Trophoblast cell (in vitro differentiated cells and primary cell): ENCODE measurements around the gene DNAH5.
"Not testable (repeated sequence)": the region's sequence is repeated elsewhere in the genome, so short reads cannot be mapped to it uniquely, and the experiment has no call there.

Experiments
- DNase-seq, 2 donors: peaks; one replicate each; pipeline ENCODE4 v3.0.0-alpha.2; 2016
- H2AFZ ChIP-seq: 2 replicates; pipeline ENCODE4 v1.6.1; 2013; ENCODE audit warnings: low read length, moderate library complexity, mild to moderate bottlenecking; ENCODE audit not compliant: insufficient read depth, poor library complexity
- H2AK5ac ChIP-seq: 2 replicates; pipeline ENCODE4 v1.6.1; 2013; ENCODE audit warnings: mild to moderate bottlenecking, low read length
- H2BK120ac ChIP-seq: 2 replicates; pipeline ENCODE4 v1.6.1; 2013; ENCODE audit warnings: low read length, mild to moderate bottlenecking, moderate library complexity; ENCODE audit not compliant: insufficient read depth, poor library complexity
- H2BK12ac ChIP-seq: 2 replicates; pipeline ENCODE4 v1.6.1; 2013; ENCODE audit warnings: mild to moderate bottlenecking, low read length, moderate library complexity
- H2BK5ac ChIP-seq: 2 replicates; pipeline ENCODE4 v1.6.1; 2013; ENCODE audit warnings: low read length, low read depth, moderate library complexity, mild to moderate bottlenecking; ENCODE audit not compliant: poor library complexity
- H3K14ac ChIP-seq: 2 replicates; pipeline ENCODE4 v1.6.1; 2013; ENCODE audit warnings: mild to moderate bottlenecking, low read length
- H3K18ac ChIP-seq: 2 replicates; pipeline ENCODE4 v1.6.1; 2013; ENCODE audit warnings: mild to moderate bottlenecking, low read length
- H3K23ac ChIP-seq: 2 replicates; pipeline ENCODE4 v1.6.1; 2013; ENCODE audit warnings: low read length
- H3K27ac ChIP-seq: 2 replicates; pipeline ENCODE4 v1.5.1; 2013; ENCODE audit warnings: low read depth, mild to moderate bottlenecking, inconsistent platforms, low read length, moderate library complexity
- H3K27me3 ChIP-seq: 2 replicates; pipeline ENCODE4 v1.6.1; 2013; ENCODE audit warnings: inconsistent platforms, mild to moderate bottlenecking, low read length, moderate library complexity; ENCODE audit not compliant: insufficient read depth
- H3K36me3 ChIP-seq, 2 experiments: 1 replicate in 1 of 2; 2 replicates in 1 of 2; pipeline ENCODE4 v1.6.1; 2013; ENCODE audit warnings: low read length in 2 of 2, mild to moderate bottlenecking in 2 of 2, moderate library complexity in 1 of 2; ENCODE audit not compliant: insufficient read depth in 2 of 2, control insufficient read depth in 1 of 2
- H3K4ac ChIP-seq: 2 replicates; pipeline ENCODE4 v1.6.1; 2013; ENCODE audit warnings: low read depth, mild to moderate bottlenecking, low read length, moderate library complexity
- H3K4me1 ChIP-seq, 2 experiments: 1 replicate in 1 of 2; 2 replicates in 1 of 2; pipeline ENCODE4 v1.6.1; 2013; ENCODE audit warnings: low read length in 2 of 2, mild to moderate bottlenecking in 2 of 2, moderate library complexity in 1 of 2; ENCODE audit not compliant: insufficient read depth in 2 of 2, control insufficient read depth in 1 of 2
- H3K4me2 ChIP-seq: 2 replicates; pipeline ENCODE4 v1.6.1; 2013; ENCODE audit warnings: inconsistent platforms, mild to moderate bottlenecking, low read length, moderate library complexity
- H3K4me3 ChIP-seq: 2 replicates; pipeline ENCODE4 v1.5.1; 2013; ENCODE audit warnings: mild to moderate bottlenecking, low read depth, low read length, inconsistent platforms
- H3K79me1 ChIP-seq: one replicate; pipeline ENCODE4 v1.6.1; 2013; ENCODE audit warnings: low read length
- H3K79me2 ChIP-seq: 2 replicates; pipeline ENCODE4 v1.6.1; 2013; ENCODE audit warnings: low read length, mild to moderate bottlenecking; ENCODE audit not compliant: control insufficient read depth, insufficient read depth, poor library complexity
- H3K9ac ChIP-seq: 2 replicates; pipeline ENCODE4 v1.6.1; 2013; ENCODE audit warnings: mild to moderate bottlenecking, low read length
- H3K9me3 ChIP-seq: 2 replicates; pipeline ENCODE4 v1.6.1; 2013; ENCODE audit warnings: low read depth, mild to moderate bottlenecking, control low read depth, inconsistent platforms, low read length; ENCODE audit not compliant: insufficient read depth
- H4K12ac ChIP-seq: 2 replicates; pipeline ENCODE4 v1.6.1; 2013; ENCODE audit warnings: low read depth, mild to moderate bottlenecking, low read length, moderate library complexity
- H4K8ac ChIP-seq: 2 replicates; pipeline ENCODE4 v1.6.1; 2013; ENCODE audit warnings: low read depth, mild to moderate bottlenecking, low read length, moderate library complexity
- H4K91ac ChIP-seq: one replicate; pipeline ENCODE4 v1.6.1; 2013; ENCODE audit warnings: low read depth, mild to moderate bottlenecking, low read length, moderate library complexity
- WGBS: extraction: QIAGEN DNeasy Blood & Tissue Kit; methylation state at CpG from one replicate; pipeline ENCODE4 v1.1.7; 2013; ENCODE audit warnings: missing lambda C conversion rate; ENCODE audit not compliant: insufficient read length, insufficient coverage; ENCODE audit errors: extremely low coverage; 5-methylcytosine and 5-hydroxymethylcytosine counted together

Gene DNAH5

GRCh38 chr5:13984888-13985287 is 40.4 kb upstream of the DNAH5 start:
- no CpG with 5 or more reads among the region's 5 CpGs for WGBS
- H3K9ac ChIP-seq, result not testable (repeated sequence)

GRCh38 chr5:13976867-13977830 is 32.7 kb upstream of the DNAH5 start:
- Histone ChIP-seq H3K9me3 (no peaks in the 10 kb centered on the region), H4K12ac (no peak overlapping the region), H2AFZ (no peak overlapping the region), H2BK5ac (no peak overlapping the region), H3K4me1 (peaks cover 3% of the 10 kb centered on the region in 2 experiments), H3K27me3 (no peaks in the 10 kb centered on the region), H4K91ac (no peak overlapping the region), H3K23ac (no peak overlapping the region), H2BK12ac (no peak overlapping the region), H3K4me3 (no peak overlapping the region), H3K4me2 (no peak overlapping the region), H3K18ac (no peak overlapping the region), H3K4ac (no peak overlapping the region), H3K79me2 (no peaks in the 10 kb centered on the region), H3K36me3 (no peaks in the 10 kb centered on the region), H3K14ac (no peak overlapping the region), H3K9ac (no peak overlapping the region), H3K27ac (no peak overlapping the region), H2BK120ac (no peak overlapping the region), H4K8ac (no peak overlapping the region), H3K79me1 (no peaks in the 10 kb centered on the region), H2AK5ac (no peak overlapping the region)
- peak; percentile 31 to 80 for DNase-seq
- no CpG with 5 or more reads among the region's 11 CpGs for WGBS

More at GRCh38 chr5:13984888-13985287, 40.4 kb upstream of the DNAH5 start:
- not testable (repeated sequence) for H3K4me2 ChIP-seq, H3K4me1 ChIP-seq, H3K18ac ChIP-seq, H3K14ac ChIP-seq, H3K23ac ChIP-seq, H4K12ac ChIP-seq, H4K91ac ChIP-seq, H3K9me3 ChIP-seq, H2BK5ac ChIP-seq, H2BK120ac ChIP-seq, H3K27ac ChIP-seq, H3K79me2 ChIP-seq, H4K8ac ChIP-seq, H2BK12ac ChIP-seq, H3K27me3 ChIP-seq, H3K79me1 ChIP-seq, H2AK5ac ChIP-seq, H3K4ac ChIP-seq, H2AFZ ChIP-seq, DNase-seq, H3K36me3 ChIP-seq, H3K4me3 ChIP-seq

- H3K4me1 ChIP-seq, result peaks cover 3 to 7% of the 10 kb centered on the region in 2 experiments
- H3K4me2 ChIP-seq, result no peak overlapping the region
- H3K79me1 ChIP-seq, result no peaks in the 10 kb centered on the region
- H3K79me2 ChIP-seq, result no peaks in the 10 kb centered on the region
- H2BK120ac ChIP-seq, result no peak overlapping the region
- H3K4ac ChIP-seq, result no peak overlapping the region
- H3K27ac ChIP-seq, result no peak overlapping the region
- H2AFZ ChIP-seq, result no peak overlapping the region
- DNase-seq, result no peak
- H2BK12ac ChIP-seq, result no peak overlapping the region
- H2BK5ac ChIP-seq, result no peak overlapping the region
- no peak overlapping the region for H4K8ac ChIP-seq
- H3K18ac ChIP-seq, result no peak overlapping the region
- whole genome bisulfite sequencing, result no CpG with 5 or more reads among the region's 2 CpGs
- no peak overlapping the region for H4K12ac ChIP-seq
- H3K27me3 ChIP-seq, result no peaks in the 10 kb centered on the region
- H3K9me3 ChIP-seq, result peaks cover 1% of the 10 kb centered on the region
- H4K91ac ChIP-seq, result no peak overlapping the region
- no peak overlapping the region for H3K14ac ChIP-seq
- no peak overlapping the region for H3K9ac ChIP-seq
- no peak overlapping the region for H3K23ac ChIP-seq
- no peaks in the 10 kb centered on the region for H3K36me3 ChIP-seq
- no peak overlapping the region for H2AK5ac ChIP-seq
- H3K4me3 ChIP-seq, result no peak overlapping the region
These were observed 31.7 kb upstream of the DNAH5 start for GRCh38 chr5:13976223-13976622.

DNA sequence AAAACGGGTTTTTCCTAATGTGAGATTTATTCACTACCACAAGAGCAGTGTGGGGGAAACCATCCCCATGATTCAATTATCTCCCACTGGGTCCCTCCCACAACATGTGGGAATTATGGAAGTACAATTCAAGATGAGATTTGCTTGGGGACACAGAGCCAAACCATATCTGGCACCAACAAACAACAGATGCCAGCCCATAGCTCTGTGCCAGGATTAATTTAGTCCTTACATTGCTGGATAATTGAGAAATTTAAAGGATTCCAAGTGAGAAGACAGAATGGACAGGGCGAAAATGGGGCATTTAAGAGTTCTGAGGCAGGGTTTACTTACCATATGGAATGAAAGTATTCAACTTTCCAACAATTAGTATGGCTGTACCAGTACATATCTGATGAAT is 30.8 kb upstream of the DNAH5 start:
- no CpG with 5 or more reads among the region's 2 CpGs for WGBS
- Histone ChIP-seq H3K4me3 (no peak overlapping the region), H2BK12ac (no peak overlapping the region), H3K4me2 (no peak overlapping the region), H4K8ac (no peak overlapping the region), H3K79me1 (no peaks in the 10 kb centered on the region), H3K18ac (no peak overlapping the region), H3K79me2 (no peaks in the 10 kb centered on the region), H2AFZ (no peak overlapping the region), H3K4ac (no peak overlapping the region), H2BK120ac (no peak overlapping the region), H4K91ac (no peak overlapping the region), H3K9me3 (peaks cover 1% of the 10 kb centered on the region), H3K27me3 (no peaks in the 10 kb centered on the region), H3K4me1 (peaks cover 3 to 7% of the 10 kb centered on the region in 2 experiments), H3K27ac (no peak overlapping the region), H2AK5ac (no peak overlapping the region), H3K9ac (no peak overlapping the region), H3K36me3 (no peaks in the 10 kb centered on the region), H3K14ac (no peak overlapping the region), H2BK5ac (no peak overlapping the region), H4K12ac (no peak overlapping the region), H3K23ac (no peak overlapping the region)
- no peak for DNase-seq
